ENCODE measurements around the gene GNAQ. TPM values are rescaled to one million over a fixed set of nuclear protein-coding genes. Genes with fewer than 3 reads are reported as not detected.

GNAQ gene
- total RNA-seq, 1 donor from 2014 or later: 20.6 TPM

DNA sequence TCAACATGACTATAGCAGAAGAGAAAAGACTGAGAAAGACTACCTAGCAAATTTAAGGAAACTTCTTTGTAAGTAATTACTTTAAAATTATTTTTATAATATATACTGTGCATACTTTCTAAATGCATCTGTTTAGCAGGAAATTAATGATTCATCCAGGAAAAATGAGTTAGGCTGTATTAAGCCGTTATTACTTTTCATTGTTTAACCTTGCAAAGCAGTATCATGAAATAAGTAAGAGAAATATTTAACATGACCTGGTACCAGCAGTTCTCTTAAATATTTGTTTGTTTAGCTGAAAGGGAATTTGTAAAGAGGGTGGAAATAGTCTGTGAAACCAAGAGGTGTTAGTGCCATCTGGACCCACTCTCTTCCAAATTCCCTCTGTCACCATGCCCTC lies 175.0 kb downstream of the GNAQ start:
- TF ChIP-seq, protein P1, sequence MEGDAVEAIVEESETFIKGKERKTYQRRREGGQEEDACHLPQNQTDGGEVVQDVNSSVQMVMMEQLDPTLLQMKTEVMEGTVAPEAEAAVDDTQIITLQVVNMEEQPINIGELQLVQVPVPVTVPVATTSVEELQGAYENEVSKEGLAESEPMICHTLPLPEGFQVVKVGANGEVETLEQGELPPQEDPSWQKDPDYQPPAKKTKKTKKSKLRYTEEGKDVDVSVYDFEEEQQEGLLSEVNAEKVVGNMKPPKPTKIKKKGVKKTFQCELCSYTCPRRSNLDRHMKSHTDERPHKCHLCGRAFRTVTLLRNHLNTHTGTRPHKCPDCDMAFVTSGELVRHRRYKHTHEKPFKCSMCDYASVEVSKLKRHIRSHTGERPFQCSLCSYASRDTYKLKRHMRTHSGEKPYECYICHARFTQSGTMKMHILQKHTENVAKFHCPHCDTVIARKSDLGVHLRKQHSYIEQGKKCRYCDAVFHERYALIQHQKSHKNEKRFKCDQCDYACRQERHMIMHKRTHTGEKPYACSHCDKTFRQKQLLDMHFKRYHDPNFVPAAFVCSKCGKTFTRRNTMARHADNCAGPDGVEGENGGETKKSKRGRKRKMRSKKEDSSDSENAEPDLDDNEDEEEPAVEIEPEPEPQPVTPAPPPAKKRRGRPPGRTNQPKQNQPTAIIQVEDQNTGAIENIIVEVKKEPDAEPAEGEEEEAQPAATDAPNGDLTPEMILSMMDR (conservative IDR thresholded peaks at IDR 0.05; ENCODE audit: low read depth, low read length): no peak
- DNase-seq (ENCODE audit: low read depth): no peak

DNA sequence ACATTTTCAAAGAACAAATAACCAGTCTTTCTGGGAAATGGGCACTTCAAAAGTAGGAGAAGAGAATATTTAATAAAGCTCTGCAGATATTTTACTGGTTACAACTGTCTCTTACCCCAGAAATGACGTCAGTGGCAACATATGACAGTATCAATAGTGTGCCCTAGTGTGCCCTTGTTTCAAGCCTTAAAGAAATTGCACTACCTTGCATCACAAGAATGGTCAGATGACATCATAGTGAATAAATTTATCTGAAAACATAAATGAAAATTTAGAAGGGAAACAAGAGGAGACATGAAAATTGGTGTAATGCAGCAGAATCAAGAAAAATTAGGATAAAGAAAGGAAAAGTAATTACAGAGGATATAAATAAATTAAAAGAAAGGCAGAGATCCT lies 176.7 kb downstream of the GNAQ start:
- H3K4me3 ChIP-seq (ENCODE audit: low read depth, low read length): no peak overlapping the region
- DNase-seq (ENCODE audit: low read depth): no peak

More for the DNA sequence above, 175.0 kb downstream of the GNAQ start:
- no peak overlapping the region for H3K4me3 ChIP-seq (ENCODE audit: low read depth, low read length)

DNA sequence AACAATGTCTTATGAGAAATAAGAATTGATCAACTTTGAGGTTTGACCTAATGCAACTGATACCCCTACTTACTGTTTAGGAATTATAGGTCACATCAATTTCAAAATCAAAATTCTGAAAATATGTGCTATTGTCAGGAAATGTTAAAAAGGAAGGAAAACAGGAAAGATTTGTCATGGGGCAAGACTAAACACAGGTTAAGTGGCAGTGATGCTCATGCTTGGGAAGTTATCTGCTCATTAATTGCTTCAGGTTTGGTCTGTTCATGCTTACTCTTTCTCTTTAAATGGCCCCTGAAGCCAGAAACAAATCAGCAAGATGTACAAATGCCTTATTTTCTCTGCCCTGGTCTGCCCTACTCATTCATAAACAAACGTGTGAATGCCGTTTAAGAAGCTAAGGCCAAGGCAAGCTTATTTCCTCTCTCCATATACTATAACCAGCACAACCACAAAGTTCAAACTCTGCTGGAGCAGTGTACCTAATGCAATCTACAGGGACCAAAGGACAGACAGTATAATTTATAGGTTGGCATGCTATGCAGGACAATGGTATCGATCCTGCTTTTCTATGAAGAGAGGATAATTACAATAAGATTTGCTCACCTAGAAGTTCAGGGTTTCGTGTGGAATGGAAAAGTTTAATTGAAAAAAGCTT lies 177.2 kb downstream of the GNAQ start:
- TF ChIP-seq, protein P1 (conservative IDR thresholded peaks at IDR 0.05; ENCODE audit: low read depth, low read length): no peak
- no peak overlapping the region for H3K4me3 ChIP-seq (ENCODE audit: low read depth, low read length)
- DNase-seq (ENCODE audit: low read depth): no peak

More for the DNA sequence above, 176.7 kb downstream of the GNAQ start:
- TF ChIP-seq, protein P1 (conservative IDR thresholded peaks at IDR 0.05; ENCODE audit: low read depth, low read length): no peak

DNA sequence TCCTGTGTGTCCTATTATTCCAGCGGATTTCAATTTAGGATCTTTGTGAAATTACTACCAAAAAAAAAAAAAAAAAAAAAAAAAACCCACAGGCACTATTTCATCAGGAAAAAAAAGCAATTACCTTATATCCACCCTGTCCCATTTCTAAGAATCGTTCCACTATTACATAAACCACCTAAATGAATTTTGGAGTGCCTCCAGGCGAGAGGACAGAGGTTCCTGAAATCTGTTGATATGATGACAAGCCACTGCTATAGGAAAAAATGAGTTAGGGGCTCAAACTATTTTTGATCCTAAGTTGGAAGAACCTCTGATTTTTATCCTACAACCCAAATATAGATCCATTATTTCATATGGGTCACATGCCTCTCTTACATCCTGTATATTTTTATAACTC lies 177.9 kb downstream of the GNAQ start:
- no peak for DNase-seq (ENCODE audit: low read depth)
- no peak overlapping the region for H3K4me3 ChIP-seq (ENCODE audit: low read depth, low read length)
- TF ChIP-seq, protein P1 (conservative IDR thresholded peaks at IDR 0.05; ENCODE audit: low read depth, low read length): no peak

DNA sequence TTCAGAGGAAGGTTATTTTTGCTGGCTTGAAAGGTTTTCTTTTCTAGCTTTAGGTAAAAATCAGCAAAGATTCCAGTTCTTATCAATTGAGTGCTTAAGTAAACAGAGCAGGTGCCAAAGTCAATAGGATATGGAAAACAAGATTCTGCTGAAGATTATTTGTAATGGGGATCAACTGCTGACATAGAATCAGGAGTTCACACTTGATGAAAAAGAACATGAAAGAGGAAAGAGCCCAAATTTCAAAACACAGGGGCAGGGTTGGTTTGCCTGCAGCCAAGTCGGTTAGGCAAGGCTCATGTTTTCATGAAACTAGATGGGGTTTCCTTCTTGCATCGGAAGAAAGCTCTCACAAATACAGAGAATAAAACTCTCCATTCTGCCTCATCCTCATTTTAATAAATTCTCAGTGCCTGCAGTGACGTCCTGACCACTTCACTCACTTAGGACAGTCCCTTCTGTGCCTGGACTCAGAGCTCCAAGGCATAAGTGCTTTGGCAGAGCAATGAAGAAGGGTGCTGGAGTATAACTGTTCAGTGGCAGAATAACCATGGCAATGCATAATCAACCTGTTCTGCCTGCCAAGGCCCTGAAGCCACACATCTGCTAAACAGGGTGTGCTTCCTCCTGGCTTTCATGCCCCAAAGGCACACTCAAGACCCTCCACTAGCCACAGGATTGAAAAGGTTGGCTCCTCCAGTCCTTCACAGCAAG lies 179.6 kb downstream of the GNAQ start:
- DNase-seq (ENCODE audit: low read depth): no peak
- TF ChIP-seq, protein P1 (conservative IDR thresholded peaks at IDR 0.05; ENCODE audit: low read depth, low read length): no peak
- no peak overlapping the region for H3K4me3 ChIP-seq (ENCODE audit: low read depth, low read length)

DNA sequence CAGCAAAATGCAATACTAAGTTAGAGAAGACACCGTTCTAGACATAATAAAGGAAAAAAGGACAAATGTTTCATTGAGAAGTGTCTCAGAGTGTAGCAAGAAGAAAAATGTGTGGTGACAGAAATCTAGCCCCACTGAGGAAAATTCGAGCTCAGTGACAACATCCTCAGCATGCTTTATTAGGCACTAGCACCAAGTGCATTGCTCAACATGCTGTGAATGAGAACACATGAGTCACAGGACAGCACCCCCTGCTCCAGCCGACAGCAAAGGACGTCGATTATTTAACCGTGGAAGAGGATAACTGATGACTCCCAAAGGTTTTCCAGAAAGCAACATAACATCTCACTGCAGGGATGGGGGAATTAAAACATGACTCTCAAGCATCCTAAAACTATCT lies 182.7 kb downstream of the GNAQ start:
- no peak overlapping the region for H3K4me3 ChIP-seq (ENCODE audit: low read depth, low read length)
- peak; percentile 66 for DNase-seq (ENCODE audit: low read depth)
- TF ChIP-seq, protein P1 (conservative IDR thresholded peaks at IDR 0.05; ENCODE audit: low read depth, low read length): no peak

All from epithelial cell of proximal tubule (primary cell).